ENCODE results near the gene PLSCR2.
"Not testable (repeated sequence)": the region's sequence is repeated elsewhere in the genome, so short reads cannot be mapped to it uniquely, and the experiment has no call there.

PLSCR2 gene

GRCh38 chr3:146431240-146431639 lies 38.1 kb downstream of the PLSCR2 start:
- H3K36me3 Mint-ChIP-seq (ENCODE audit: insufficient read depth): no peaks in the 10 kb centered on the region
- H3K4me3 Mint-ChIP-seq: no peak overlapping the region
- DNase-seq (no peak), ATAC-seq (replicated peaks) (no peak)
- H3K27me3 Mint-ChIP-seq: peaks cover 0 to 13% of the 10 kb centered on the region in 2 donors
- no peak overlapping the region for H3K27ac Mint-ChIP-seq
- H3K4me1 Mint-ChIP-seq (ENCODE audit: low read depth in 2 of 2): no peaks in the 10 kb centered on the region
- peaks cover 0 to 6% of the 10 kb centered on the region in 2 donors for H3K9me3 Mint-ChIP-seq

DNA sequence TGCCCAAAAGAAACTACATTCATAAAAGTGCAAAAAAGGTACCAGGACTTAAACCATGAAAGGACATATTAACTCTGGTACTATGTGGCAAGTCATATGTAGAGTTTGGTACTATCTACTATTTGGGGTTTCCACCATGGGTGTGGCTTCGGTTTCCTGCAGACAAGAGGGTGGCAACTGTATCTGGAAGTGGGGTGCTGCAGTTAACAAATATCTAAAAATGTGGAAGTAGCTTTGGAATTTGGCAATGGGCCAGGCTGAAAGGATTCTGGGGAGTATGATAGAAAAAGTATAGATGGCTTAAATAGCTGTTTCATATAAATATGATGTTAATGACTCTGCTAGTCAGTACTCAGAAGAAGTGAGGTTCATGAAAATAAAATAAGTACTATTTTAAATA lies 44.0 kb downstream of the PLSCR2 start:
- no peak overlapping the region for H3K27ac Mint-ChIP-seq
- peaks cover 0 to 6% of the 10 kb centered on the region in 2 donors for H3K9me3 Mint-ChIP-seq
- ATAC-seq (replicated peaks) (no peak), DNase-seq (no peak)
- peaks cover 0 to 9% of the 10 kb centered on the region in 2 donors for H3K27me3 Mint-ChIP-seq
- no peaks in the 10 kb centered on the region for H3K36me3 Mint-ChIP-seq (ENCODE audit: insufficient read depth)
- H3K4me3 Mint-ChIP-seq: no peak overlapping the region
- H3K4me1 Mint-ChIP-seq (ENCODE audit: low read depth in 2 of 2): no peaks in the 10 kb centered on the region

GRCh38 chr3:146421819-146422759 lies 47.3 kb downstream of the PLSCR2 start:
- no peak overlapping the region for H3K4me3 Mint-ChIP-seq
- no peaks in the 10 kb centered on the region for H3K9me3 Mint-ChIP-seq
- no peak overlapping the region for H3K27ac Mint-ChIP-seq
- DNase-seq (no peak), ATAC-seq (replicated peaks) (no peak)
- H3K36me3 Mint-ChIP-seq (ENCODE audit: insufficient read depth): no peaks in the 10 kb centered on the region
- H3K27me3 Mint-ChIP-seq: peaks cover 0 to 7% of the 10 kb centered on the region in 2 donors
- no peaks in the 10 kb centered on the region for H3K4me1 Mint-ChIP-seq (ENCODE audit: low read depth in 2 of 2)

DNA sequence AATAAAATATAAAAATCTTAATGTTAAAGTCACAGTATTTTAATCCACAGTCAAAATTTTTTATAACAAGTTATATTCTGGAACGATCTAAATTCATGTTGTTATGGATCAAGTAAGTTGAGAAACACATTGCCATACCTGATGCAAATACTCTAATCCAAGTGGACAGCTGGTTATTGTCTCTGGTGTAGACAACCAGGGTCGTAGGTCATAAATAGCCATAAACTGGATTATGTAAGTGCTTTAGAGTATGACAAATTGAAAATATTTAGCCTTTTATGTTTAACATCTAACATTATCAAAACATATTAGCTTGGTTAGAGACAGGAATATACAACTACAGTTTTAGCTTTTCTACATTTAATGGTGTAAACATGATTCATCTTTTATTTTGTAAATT lies 53.0 kb downstream of the PLSCR2 start:
- no peak for DNase-seq
- ATAC-seq (replicated peaks): no peak
- no peaks in the 10 kb centered on the region for H3K36me3 Mint-ChIP-seq (ENCODE audit: insufficient read depth)
- no peak overlapping the region for H3K27ac Mint-ChIP-seq
- H3K4me3 Mint-ChIP-seq: no peak overlapping the region
- H3K9me3 Mint-ChIP-seq: peaks cover 9 to 16% of the 10 kb centered on the region in 2 donors
- no peaks in the 10 kb centered on the region for H3K27me3 Mint-ChIP-seq
- H3K4me1 Mint-ChIP-seq (ENCODE audit: low read depth in 2 of 2): no peaks in the 10 kb centered on the region

- no peaks in the 10 kb centered on the region for H3K4me1 Mint-ChIP-seq (ENCODE audit: low read depth in 2 of 2)
- no peaks in the 10 kb centered on the region for H3K27me3 Mint-ChIP-seq
- ATAC-seq (replicated peaks) (no peak), DNase-seq (no peak)
- peaks cover 9 to 20% of the 10 kb centered on the region in 2 donors for H3K9me3 Mint-ChIP-seq
- no peak overlapping the region for H3K27ac Mint-ChIP-seq
- no peak overlapping the region for H3K4me3 Mint-ChIP-seq
- H3K36me3 Mint-ChIP-seq (ENCODE audit: insufficient read depth): no peaks in the 10 kb centered on the region
Measured at GRCh38 chr3:146414010-146414409, 55.4 kb downstream of the PLSCR2 start.

GRCh38 chr3:146412711-146413110 lies 56.6 kb downstream of the PLSCR2 start:
- ATAC-seq (replicated peaks); H3K27me3 Mint-ChIP-seq; H3K27ac Mint-ChIP-seq; DNase-seq; H3K36me3 Mint-ChIP-seq (ENCODE audit: insufficient read depth); H3K4me3 Mint-ChIP-seq; H3K4me1 Mint-ChIP-seq (ENCODE audit: low read depth in 2 of 2): not testable (repeated sequence)
- H3K9me3 Mint-ChIP-seq: peaks cover 9 to 23% of the 10 kb centered on the region in 2 donors

- H3K27me3 Mint-ChIP-seq: peaks cover 0 to 7% of the 10 kb centered on the region in 2 donors
- no peaks in the 10 kb centered on the region for H3K36me3 Mint-ChIP-seq (ENCODE audit: insufficient read depth)
- peaks cover 11 to 15% of the 10 kb centered on the region in 2 donors for H3K9me3 Mint-ChIP-seq
- H3K4me1 Mint-ChIP-seq (ENCODE audit: low read depth in 2 of 2): no peaks in the 10 kb centered on the region
- H3K4me3 Mint-ChIP-seq: no peak overlapping the region
- no peak overlapping the region for H3K27ac Mint-ChIP-seq
- DNase-seq (no peak), ATAC-seq (replicated peaks) (no peak)
Measured at GRCh38 chr3:146407956-146408355, 61.4 kb downstream of the PLSCR2 start.

DNA sequence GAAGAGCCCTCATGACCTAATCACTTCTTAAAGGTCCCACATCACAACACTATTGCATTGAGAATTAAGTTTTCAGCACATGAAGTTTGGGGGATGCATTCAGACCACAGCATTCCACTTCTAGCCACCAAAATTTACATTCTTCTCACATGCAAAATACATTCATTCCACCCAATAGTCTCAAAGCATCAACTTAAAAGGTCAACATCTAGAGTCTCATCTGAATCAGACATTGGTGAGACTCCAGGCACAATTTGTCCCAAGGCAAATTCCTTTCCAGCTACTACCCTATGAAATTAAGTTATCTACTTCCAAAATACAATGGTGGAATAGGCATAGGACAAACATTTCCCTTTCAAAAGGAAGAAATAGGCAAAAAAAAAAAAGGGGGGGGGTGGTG lies 64.9 kb downstream of the PLSCR2 start:
- no peak overlapping the region for H3K27ac Mint-ChIP-seq
- H3K27me3 Mint-ChIP-seq: peaks cover 0 to 7% of the 10 kb centered on the region in 2 donors
- no peak overlapping the region for H3K4me3 Mint-ChIP-seq
- DNase-seq (no peak), ATAC-seq (replicated peaks) (no peak)
- peaks cover 2 to 7% of the 10 kb centered on the region in 2 donors for H3K9me3 Mint-ChIP-seq
- no peaks in the 10 kb centered on the region for H3K36me3 Mint-ChIP-seq (ENCODE audit: insufficient read depth)
- no peaks in the 10 kb centered on the region for H3K4me1 Mint-ChIP-seq (ENCODE audit: low read depth in 2 of 2)

- no peak overlapping the region for H3K4me3 Mint-ChIP-seq
- H3K27me3 Mint-ChIP-seq: peaks cover 0 to 7% of the 10 kb centered on the region in 2 donors
- DNase-seq (no peak), ATAC-seq (replicated peaks) (no peak)
- no peaks in the 10 kb centered on the region for H3K4me1 Mint-ChIP-seq (ENCODE audit: low read depth in 2 of 2)
- peaks cover under 1 to 2% of the 10 kb centered on the region in 2 donors for H3K9me3 Mint-ChIP-seq
- H3K27ac Mint-ChIP-seq: no peak overlapping the region
- no peaks in the 10 kb centered on the region for H3K36me3 Mint-ChIP-seq (ENCODE audit: insufficient read depth)
Measured at GRCh38 chr3:146403792-146404191, 65.6 kb downstream of the PLSCR2 start.

DNA sequence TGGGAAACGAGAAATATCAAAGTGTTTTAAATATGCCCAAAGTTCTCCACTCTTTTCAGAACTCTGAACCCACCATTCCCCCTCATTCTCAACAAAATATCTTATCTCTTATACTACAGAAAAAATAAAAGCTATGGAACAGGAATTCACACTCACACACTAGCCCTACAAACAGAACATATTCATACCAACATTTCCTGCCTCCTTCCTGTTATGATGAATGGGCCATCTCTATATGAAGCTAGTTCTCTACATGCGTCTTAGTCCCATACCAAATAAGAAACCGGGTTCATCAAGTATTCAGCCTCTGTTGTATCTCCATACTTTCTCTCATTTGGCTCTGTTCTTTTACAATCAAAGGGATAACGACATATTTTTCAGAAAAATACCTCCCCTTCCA lies 72.6 kb downstream of the PLSCR2 start:
- ATAC-seq (replicated peaks) (no peak), DNase-seq (no peak)
- H3K9me3 Mint-ChIP-seq: no peaks in the 10 kb centered on the region
- H3K27me3 Mint-ChIP-seq: no peaks in the 10 kb centered on the region
- no peaks in the 10 kb centered on the region for H3K36me3 Mint-ChIP-seq (ENCODE audit: insufficient read depth)
- no peaks in the 10 kb centered on the region for H3K4me1 Mint-ChIP-seq (ENCODE audit: low read depth in 2 of 2)
- no peak overlapping the region for H3K4me3 Mint-ChIP-seq
- H3K27ac Mint-ChIP-seq: no peak overlapping the region

- Mint-ChIP-seq H3K9me3 (no peaks in the 10 kb centered on the region), H3K27ac (no peak overlapping the region), H3K4me3 (no peak overlapping the region), H3K27me3 (no peaks in the 10 kb centered on the region), H3K36me3 (ENCODE audit: insufficient read depth) (no peaks in the 10 kb centered on the region), H3K4me1 (ENCODE audit: low read depth in 2 of 2) (no peaks in the 10 kb centered on the region)
- DNase-seq (no peak), ATAC-seq (replicated peaks) (no peak)
Measured at GRCh38 chr3:146395164-146395563, 74.2 kb downstream of the PLSCR2 start.

GRCh38 chr3:146390957-146391356 lies 78.4 kb downstream of the PLSCR2 start:
- Mint-ChIP-seq H3K27me3 (no peaks in the 10 kb centered on the region), H3K9me3 (no peaks in the 10 kb centered on the region), H3K27ac (no peak overlapping the region), H3K4me3 (no peak overlapping the region), H3K4me1 (ENCODE audit: low read depth in 2 of 2) (no peaks in the 10 kb centered on the region), H3K36me3 (ENCODE audit: insufficient read depth) (no peaks in the 10 kb centered on the region)
- ATAC-seq (replicated peaks) (no peak), DNase-seq (no peak)

GRCh38 chr3:146390006-146390772 lies 79.2 kb downstream of the PLSCR2 start:
- Mint-ChIP-seq H3K27me3 (no peaks in the 10 kb centered on the region), H3K4me3 (no peak overlapping the region), H3K36me3 (ENCODE audit: insufficient read depth) (no peaks in the 10 kb centered on the region), H3K27ac (no peak overlapping the region), H3K4me1 (ENCODE audit: low read depth in 2 of 2) (no peaks in the 10 kb centered on the region), H3K9me3 (no peaks in the 10 kb centered on the region)
- DNase-seq: no peak
- no peak for ATAC-seq (replicated peaks)

DNA sequence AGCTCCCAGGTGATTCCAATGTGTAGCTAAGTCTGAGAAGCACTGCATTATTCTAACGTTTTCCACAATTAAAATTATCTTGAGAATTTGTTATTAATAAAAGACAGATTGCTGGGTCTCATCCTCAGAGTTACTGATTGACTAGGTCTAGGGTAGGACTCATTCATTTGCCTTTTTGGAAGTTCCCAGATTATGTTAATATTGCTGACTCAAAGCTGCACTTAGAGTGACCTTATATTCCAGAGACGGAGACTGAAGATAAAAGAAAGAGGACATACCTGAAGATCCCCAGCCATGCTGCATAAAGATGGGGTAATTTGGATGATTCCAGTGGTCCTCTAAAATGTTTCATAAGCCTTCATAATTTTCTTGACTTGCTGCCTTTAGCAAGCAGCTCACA lies 81.8 kb downstream of the PLSCR2 start:
- H3K9me3 Mint-ChIP-seq: no peaks in the 10 kb centered on the region
- no peak overlapping the region for H3K27ac Mint-ChIP-seq
- no peaks in the 10 kb centered on the region for H3K36me3 Mint-ChIP-seq (ENCODE audit: insufficient read depth)
- no peak for ATAC-seq (replicated peaks)
- no peaks in the 10 kb centered on the region for H3K4me1 Mint-ChIP-seq (ENCODE audit: low read depth in 2 of 2)
- DNase-seq: no peak
- no peak overlapping the region for H3K4me3 Mint-ChIP-seq
- no peaks in the 10 kb centered on the region for H3K27me3 Mint-ChIP-seq
